Choroid plexus epithelial cell (primary cell): ENCODE data around the gene OR6M1.

Experiments used
- DNase-seq: peaks from one replicate; pipeline ENCODE4 v3.0.0-alpha.2; 2010; ENCODE audit warnings: low read depth
- H3K4me3 ChIP-seq: 2 replicates; pipeline ENCODE4 v1.5.1; 2011; ENCODE audit warnings: low read depth, mild to moderate bottlenecking, control low read depth, low read length, moderate library complexity
- CTCF ChIP-seq: conservative IDR thresholded peaks from 2 replicates; pipeline ENCODE4 v1.5.1; 2011; ENCODE audit warnings: low read depth, mild to moderate bottlenecking, control low read depth, inconsistent platforms, low read length, moderate library complexity

Gene OR6M1

GRCh38 chr11:123770712-123771111 is 35.4 kb downstream of the OR6M1 start:
- DNase-seq: no peak
- TF ChIP-seq CTCF: no peak
- H3K4me3 ChIP-seq: no peak overlapping the region

GRCh38 chr11:123765601-123766000 is 40.5 kb downstream of the OR6M1 start:
- no peak overlapping the region for H3K4me3 ChIP-seq
- no peak for TF ChIP-seq CTCF
- no peak for DNase-seq

GRCh38 chr11:123762422-123762821 is 43.7 kb downstream of the OR6M1 start:
- DNase-seq: no peak
- H3K4me3 ChIP-seq: no peak overlapping the region
- no peak for TF ChIP-seq CTCF

- no peak overlapping the region for H3K4me3 ChIP-seq
- no peak for TF ChIP-seq CTCF
- no peak for DNase-seq
Observed at GRCh38 chr11:123760894-123761293, 45.3 kb downstream of the OR6M1 start.

- DNase-seq: no peak
- no peak overlapping the region for H3K4me3 ChIP-seq
- no peak for TF ChIP-seq CTCF
Observed at GRCh38 chr11:123757976-123758375, 48.2 kb downstream of the OR6M1 start.

GRCh38 chr11:123755813-123756212 is 50.3 kb downstream of the OR6M1 start:
- TF ChIP-seq CTCF: no peak
- DNase-seq: no peak
- no peak overlapping the region for H3K4me3 ChIP-seq
